HG03342 (cell line): ENCODE results near the gene FTH1.
"Not testable (repeated sequence)": the region's sequence is repeated elsewhere in the genome, so short reads cannot be mapped to it uniquely, and the experiment has no call there.

Experiments
- ATAC-seq: cut with Tn5 transposase; IDR thresholded peaks from one replicate; pipeline ENCODE4 v1.9.1; 2021; ENCODE audit warnings: mild to moderate bottlenecking, moderate library complexity; ENCODE audit not compliant: unreplicated experiment

Gene FTH1

DNA sequence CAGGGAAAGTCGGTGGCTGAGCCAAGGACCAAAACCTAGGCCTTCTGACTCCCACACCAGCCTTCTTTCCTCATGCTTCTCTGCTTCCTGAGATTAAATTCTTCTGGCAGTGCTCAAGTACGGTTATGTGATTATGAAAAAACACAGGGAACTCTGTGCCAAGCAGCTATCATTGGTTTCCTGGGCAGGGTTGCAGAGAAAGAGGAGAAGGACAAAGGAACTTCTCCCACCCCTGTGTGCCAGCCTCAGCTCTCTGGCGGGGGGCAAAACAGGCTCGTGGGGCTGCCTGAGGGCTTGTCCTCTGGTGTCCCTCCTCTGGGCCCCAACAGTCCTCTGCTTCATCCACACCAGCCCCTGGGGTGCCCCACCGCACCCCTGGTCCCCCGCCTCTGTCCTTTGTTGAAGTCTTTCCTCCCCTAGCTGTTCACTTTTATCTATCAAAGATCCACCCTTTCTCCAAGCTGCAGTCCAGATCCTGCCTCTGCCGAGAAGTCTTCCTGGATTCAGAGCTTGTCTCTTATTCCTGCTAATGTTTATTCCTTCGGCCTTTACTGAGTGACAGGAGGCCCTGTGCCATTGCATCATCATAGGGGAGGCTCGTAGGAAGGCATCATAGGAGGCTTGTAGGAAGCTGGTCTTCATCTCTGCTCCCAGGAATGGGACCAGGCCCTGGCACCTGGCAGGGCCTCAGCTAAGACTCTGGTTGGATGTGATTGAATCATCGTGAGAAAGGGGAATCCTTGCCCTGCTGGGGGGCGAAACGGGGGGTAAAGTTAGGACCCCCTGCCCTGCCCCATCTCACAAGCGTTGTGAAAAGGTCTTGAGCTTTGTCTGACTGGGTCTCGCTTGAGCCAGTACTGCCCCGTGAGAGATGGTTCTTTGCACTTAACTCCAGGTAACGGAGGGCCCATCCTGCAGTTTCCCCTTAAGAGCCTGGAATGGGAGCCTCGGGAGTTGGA lies 11.5 kb upstream of the FTH1 start:
- ATAC-seq, result no peak

GRCh38 chr11:61976813-61977475 lies 9.5 kb upstream of the FTH1 start:
- ATAC-seq, result no peak

GRCh38 chr11:61976420-61976800 lies 9.0 kb upstream of the FTH1 start:
- no peak for ATAC-seq

DNA sequence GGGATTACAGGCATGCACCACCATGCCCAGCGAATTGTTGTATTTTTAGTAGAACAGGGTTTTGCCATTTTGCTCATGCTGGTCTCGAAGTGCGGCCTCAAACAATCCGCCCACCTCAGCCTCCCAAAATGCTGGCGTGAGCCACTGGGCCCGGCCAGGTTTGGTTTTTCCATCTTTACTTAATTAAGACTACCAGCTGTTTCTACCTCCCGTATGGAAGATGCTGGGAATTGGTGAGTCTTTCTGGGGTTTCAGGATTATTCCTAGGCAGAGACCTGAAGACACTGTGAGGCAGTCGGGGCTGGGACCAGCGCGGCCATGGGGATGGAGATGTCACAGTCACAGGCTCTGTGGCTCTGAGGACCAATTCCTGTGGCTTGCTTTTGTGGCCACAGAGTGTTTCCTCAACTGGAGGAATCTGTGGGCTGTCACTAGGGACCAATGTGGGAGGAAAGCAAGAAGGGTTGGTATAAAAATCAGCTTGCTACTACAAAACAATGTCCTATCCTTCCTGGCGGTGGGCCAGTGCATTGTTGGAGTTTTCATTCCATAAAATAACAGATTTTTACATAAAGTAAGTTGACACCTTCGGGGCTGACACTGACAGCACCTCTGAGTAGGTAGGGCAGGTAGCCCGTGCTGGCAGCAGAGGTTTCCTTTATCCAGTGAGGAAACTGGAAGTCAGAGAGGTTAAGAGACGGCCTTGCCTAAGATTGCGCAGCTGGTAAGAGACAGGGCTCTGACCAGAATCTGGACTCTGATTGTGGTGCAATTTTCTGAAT lies 8.4 kb upstream of the FTH1 start:
- ATAC-seq, result no peak

- no peak for ATAC-seq
Observed at GRCh38 chr11:61974766-61975631, 7.6 kb upstream of the FTH1 start.

DNA sequence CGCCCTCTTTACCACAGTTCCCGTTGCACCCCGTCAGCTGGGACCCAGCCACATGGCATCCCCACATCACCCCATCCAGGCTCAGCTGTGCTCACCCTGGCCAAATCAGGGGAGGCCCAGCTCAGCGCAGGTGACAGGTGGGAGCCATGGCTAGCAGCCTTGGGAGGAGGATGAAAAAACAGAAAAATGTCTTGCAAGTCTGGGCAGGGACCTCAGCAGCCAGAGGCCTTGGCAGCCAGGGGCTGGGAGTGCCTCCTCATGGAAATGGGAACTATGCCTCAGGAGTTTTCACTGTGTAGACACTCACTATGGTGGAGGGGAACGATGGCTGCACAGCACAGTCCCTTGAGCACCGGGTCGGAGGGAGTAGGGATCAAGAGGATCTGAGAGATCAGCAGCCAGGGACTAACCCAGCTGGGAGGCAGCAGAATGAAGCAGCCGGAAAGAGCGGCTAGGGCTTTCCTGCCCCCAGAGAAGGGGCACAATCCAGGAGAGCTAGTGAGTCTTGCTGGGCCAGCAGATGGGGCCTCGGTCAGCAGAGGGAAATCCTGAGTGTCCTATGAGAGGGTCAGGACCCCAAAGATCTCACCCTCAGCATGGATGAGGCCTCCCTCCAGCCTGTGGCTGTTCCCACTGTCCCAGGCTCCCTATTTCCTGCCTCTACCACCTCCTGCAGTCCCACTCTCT lies 6.2 kb upstream of the FTH1 start:
- no peak for ATAC-seq

DNA sequence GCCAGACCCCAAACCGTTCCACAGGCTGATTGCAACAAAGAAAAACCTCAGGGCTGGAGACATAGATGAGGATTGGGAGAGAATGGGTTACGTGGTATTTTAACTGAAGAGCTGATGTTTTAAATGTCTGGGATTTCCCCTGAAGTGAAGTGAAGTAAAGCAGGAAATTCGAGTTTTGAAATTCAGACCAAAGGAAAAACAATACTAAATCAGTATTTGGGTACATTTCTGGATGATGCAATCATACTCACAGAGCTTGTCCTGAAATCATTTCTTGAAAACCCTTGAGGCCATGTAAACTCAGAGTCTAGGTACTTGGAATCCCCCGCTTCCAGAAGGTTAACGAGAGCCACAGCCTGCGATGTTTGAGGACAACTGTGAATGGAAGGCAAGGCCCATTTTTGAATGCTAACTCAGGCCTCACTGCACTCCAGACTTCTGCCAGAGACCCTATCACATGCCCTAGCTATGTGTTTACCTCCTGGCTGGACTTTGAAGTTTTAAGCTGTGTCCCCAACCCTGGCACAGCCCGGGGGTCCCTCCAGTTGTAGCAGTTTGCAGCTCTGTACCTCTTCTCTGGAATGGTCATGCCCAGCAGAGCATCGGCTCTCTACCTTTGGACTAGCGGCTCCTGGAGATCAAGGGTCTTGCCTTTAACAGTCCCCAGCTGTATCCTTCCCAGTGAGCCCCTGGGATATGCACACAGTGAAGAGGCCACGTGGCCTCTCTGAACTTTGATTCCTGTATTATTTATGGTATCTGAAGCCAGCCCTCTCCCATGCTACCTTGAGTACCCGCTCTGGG lies 5.4 kb upstream of the FTH1 start:
- ATAC-seq, result no peak

DNA sequence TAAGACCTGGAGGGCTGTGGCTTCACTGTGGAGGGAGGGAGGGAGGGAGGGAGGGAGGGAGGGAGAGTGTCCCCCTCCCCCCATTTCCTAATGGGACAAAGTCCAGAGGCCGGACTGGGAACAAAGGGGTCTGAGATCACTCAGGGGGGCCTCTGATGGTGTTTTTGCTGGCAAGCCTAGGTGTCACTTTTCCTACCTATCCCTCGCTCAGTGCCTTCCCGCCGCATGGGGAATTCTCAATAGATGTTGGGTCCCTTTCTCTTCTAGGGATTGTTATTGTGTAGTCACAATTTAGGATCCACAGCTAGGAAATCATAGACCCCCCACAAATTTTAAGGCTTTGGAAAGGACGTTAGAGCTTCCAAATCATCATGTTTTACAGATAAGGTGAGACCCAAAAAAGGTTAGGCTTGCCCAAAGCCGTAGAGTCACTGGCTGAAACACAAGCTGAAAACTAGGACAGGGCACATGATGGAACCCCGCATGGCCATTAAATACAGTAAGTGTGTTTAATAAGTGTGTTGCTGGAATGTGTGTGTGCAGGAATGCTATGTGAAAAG lies 4.8 kb upstream of the FTH1 start:
- no peak for ATAC-seq

- ATAC-seq, result no peak
Observed at GRCh38 chr11:61971248-61972111, 4.0 kb upstream of the FTH1 start.

- no peak for ATAC-seq
Observed at GRCh38 chr11:61969838-61970662, 2.6 kb upstream of the FTH1 start.

DNA sequence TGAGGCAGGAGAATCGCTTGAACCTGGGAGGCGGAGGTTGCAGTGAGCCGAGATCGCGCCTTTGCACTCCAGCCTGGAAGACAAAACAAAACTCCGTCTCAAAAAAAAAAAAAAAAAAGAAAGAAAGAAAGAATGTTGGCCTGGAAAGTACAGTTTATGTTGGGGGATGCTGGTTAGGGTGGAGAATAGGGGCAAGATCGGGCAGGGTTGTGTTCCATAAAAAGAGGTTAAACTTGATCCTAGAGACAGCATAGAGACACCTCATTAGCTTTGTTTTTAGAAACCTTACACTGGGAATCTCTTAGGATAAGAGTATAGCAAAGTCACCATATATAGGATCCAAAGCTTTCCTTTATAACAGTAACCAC lies 1.9 kb upstream of the FTH1 start:
- ATAC-seq, result no peak

- ATAC-seq, result no peak
Observed at GRCh38 chr11:61968758-61969390, 1.4 kb upstream of the FTH1 start.

DNA sequence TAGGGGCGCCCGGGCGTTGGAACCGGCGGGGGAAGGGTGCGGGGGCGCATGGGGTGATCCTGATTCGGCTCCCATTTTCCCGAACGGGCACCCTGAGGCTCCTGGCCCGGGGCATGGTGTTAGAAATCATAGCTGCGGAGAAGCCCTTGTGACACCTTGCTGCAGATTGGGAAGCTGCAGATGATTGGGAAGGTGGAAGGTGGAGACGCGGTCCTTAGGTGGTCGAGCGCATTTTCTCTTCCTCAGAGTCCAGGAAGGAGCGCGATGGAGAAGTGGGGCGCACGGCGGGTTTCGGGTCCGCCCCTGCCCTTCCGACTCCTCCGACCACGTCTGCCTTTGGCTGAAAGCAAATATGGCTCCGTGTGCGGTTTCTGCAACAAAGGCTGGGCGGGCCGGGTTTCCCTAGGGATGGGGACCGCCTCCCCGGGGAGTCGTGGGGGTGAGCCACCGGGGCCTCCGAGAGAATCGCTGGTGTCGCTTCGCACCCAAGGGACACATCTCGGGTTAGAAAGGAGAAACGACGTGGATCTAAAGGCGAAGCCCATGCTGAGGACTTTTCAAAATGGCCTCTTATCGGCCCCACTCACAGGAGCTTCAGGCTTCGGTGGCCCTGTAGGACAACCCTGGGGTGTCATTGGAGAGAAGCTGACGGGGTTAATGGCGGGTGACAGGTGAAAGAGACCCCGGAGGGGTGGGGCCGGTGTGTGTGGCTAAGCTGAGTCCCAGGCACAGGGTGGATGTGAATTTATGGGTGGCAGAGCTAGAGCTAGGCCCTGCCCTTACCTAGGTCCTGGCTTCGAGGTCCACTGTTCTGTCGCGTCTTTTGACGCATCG lies 707 bp upstream of the FTH1 start:
- ATAC-seq, result peak; percentile 35

DNA sequence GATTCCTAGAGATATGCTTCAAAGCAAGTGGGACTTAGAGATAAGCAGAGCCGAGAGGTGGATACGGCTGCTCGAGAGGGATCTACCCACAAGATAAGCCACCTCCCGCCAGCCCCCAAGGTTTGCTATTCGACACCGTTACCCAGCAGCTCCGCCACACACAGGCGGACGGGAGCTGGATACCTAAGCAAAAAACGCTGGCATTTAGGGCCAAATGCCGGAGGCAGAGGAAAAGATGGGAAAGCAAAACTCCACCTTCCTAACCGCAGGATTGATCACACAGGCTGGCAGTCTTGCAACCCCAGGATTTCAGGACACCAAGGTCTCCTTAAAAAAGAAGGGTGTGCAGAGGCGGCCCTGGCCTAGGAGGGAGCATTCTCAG lies 709 bp downstream of the FTH1 start:
- ATAC-seq, result no peak

DNA sequence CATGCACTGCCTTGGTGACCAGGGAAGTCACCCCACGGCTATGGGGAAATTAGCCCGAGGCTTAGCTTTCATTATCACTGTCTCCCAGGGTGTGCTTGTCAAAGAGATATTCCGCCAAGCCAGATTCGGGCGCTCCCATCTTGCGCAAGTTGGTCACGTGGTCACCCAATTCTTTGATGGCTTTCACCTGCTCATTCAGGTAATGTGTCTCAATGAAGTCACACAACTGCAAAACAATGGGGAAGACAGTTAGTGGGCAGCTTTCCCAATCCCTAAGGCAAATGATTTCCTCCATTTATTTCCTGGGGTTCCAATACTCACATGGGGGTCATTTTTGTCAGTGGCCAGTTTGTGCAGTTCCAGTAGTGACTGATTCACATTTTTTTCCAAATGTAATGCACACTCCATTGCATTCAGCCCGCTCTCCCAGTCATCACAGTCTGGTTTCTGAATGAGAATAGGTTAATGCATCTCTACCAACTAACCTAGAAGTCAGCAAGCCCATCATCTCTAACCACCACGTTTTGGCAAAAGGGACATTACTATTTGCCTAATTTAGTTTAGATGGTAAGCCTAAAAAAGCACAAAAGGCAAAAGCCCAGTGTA lies 2.7 kb downstream of the FTH1 start:
- ATAC-seq, result not testable (repeated sequence)
